ENCODE data around the gene ZNF205.
"Not testable (repeated sequence)": the region's sequence is repeated elsewhere in the genome, so short reads cannot be mapped to it uniquely, and the experiment has no call there.

ZNF205 gene

GRCh38 chr16:3112058-3112880, at the start of gene ZNF205:
Gene ZNF205, plus strand, starts transcription at chr16:3112586. Its CDS starts 845 bp downstream, at chr16:3113431.
- H3K4me3 ChIP-seq (replicated peaks; ENCODE audit: low read depth, low read length), result peak within 1 kb of the TSS; percentile 97
- DNase-seq (ENCODE audit: extremely low read depth, low read depth), result no peak
- TF ChIP-seq CTCF (IDR thresholded peaks at IDR 0.05; ENCODE audit: low read depth, low read length, missing control alignments), result no peak

- DNase-seq (ENCODE audit: extremely low read depth, low read depth), result no peak
- TF ChIP-seq CTCF (IDR thresholded peaks at IDR 0.05; ENCODE audit: low read depth, low read length, missing control alignments), result no peak
- H3K4me3 ChIP-seq (replicated peaks; ENCODE audit: low read depth, low read length), result no peak overlapping the region
Observed at GRCh38 chr16:3063625-3064386, 48.6 kb upstream of the ZNF205 start.

GRCh38 chr16:3065069-3065741, 47.2 kb upstream of the ZNF205 start, which contains the start of gene IL32:
Gene IL32, plus strand, starts transcription at chr16:3065640. Its CDS starts 172 bp downstream, at chr16:3065812.
- peak within 1 kb of the TSS; percentile 30 for H3K4me3 ChIP-seq (replicated peaks; ENCODE audit: low read depth, low read length)
- DNase-seq (ENCODE audit: extremely low read depth, low read depth), result peak; percentile 36

GRCh38 chr16:3065742-3066439, 46.5 kb upstream of the ZNF205 start:
- no peak for TF ChIP-seq CTCF (IDR thresholded peaks at IDR 0.05; ENCODE audit: low read depth, low read length, missing control alignments)
- peak overlapping the region; percentile 30 for H3K4me3 ChIP-seq (replicated peaks; ENCODE audit: low read depth, low read length)
- DNase-seq (ENCODE audit: extremely low read depth, low read depth), result no peak

More at GRCh38 chr16:3065069-3065741, 47.2 kb upstream of the ZNF205 start, which contains the start of gene IL32:
- TF ChIP-seq CTCF (IDR thresholded peaks at IDR 0.05; ENCODE audit: low read depth, low read length, missing control alignments), result no peak

GRCh38 chr16:3066440-3066748, 46.0 kb upstream of the ZNF205 start:
- no peak for DNase-seq (ENCODE audit: extremely low read depth, low read depth)
- H3K4me3 ChIP-seq (replicated peaks; ENCODE audit: low read depth, low read length), result peak overlapping the region; percentile 30; the same call in 1 of the 2 replicates
- no peak for TF ChIP-seq CTCF (IDR thresholded peaks at IDR 0.05; ENCODE audit: low read depth, low read length, missing control alignments)

- DNase-seq (ENCODE audit: extremely low read depth, low read depth), result no peak
- no peak overlapping the region for H3K4me3 ChIP-seq (replicated peaks; ENCODE audit: low read depth, low read length)
Observed at GRCh38 chr16:3068487-3068886, 43.9 kb upstream of the ZNF205 start.

GRCh38 chr16:3069146-3069545, 43.2 kb upstream of the ZNF205 start:
- DNase-seq (ENCODE audit: extremely low read depth, low read depth); H3K4me3 ChIP-seq (replicated peaks; ENCODE audit: low read depth, low read length): not testable (repeated sequence)

More at GRCh38 chr16:3068487-3068886, 43.9 kb upstream of the ZNF205 start:
- no peak for TF ChIP-seq CTCF (IDR thresholded peaks at IDR 0.05; ENCODE audit: low read depth, low read length, missing control alignments)

Measured in HFF-Myc (cell line).